ENCODE results near the gene TOMM40L.

TOMM40L gene

GRCh38 chr1:161225534-161226319 is at the start of gene TOMM40L:
Gene TOMM40L, plus strand, starts transcription at chr1:161226060. Its CDS starts 430 bp downstream, at chr1:161226490.
- DNase-seq (ENCODE audit: low read depth) = peak; percentile 99
- peak within 1 kb of the TSS; percentile 93 for H3K4me3 ChIP-seq (ENCODE audit: low read depth, low read length)
- TF ChIP-seq MYC (IDR thresholded peaks at IDR 0.05; ENCODE audit: low read depth, low read length) (peak; percentile 39), POLR2A (IDR thresholded peaks at IDR 0.05; ENCODE audit: extremely low read depth, insufficient read length) (peak; percentile 38), MAX (IDR thresholded peaks at IDR 0.05; ENCODE audit: low read depth, low read length) (peak; percentile 67)
- TF ChIP-seq, protein P1, sequence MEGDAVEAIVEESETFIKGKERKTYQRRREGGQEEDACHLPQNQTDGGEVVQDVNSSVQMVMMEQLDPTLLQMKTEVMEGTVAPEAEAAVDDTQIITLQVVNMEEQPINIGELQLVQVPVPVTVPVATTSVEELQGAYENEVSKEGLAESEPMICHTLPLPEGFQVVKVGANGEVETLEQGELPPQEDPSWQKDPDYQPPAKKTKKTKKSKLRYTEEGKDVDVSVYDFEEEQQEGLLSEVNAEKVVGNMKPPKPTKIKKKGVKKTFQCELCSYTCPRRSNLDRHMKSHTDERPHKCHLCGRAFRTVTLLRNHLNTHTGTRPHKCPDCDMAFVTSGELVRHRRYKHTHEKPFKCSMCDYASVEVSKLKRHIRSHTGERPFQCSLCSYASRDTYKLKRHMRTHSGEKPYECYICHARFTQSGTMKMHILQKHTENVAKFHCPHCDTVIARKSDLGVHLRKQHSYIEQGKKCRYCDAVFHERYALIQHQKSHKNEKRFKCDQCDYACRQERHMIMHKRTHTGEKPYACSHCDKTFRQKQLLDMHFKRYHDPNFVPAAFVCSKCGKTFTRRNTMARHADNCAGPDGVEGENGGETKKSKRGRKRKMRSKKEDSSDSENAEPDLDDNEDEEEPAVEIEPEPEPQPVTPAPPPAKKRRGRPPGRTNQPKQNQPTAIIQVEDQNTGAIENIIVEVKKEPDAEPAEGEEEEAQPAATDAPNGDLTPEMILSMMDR (IDR thresholded peaks at IDR 0.05; ENCODE audit: low read depth, low read length) = peak; percentile 61

DNA sequence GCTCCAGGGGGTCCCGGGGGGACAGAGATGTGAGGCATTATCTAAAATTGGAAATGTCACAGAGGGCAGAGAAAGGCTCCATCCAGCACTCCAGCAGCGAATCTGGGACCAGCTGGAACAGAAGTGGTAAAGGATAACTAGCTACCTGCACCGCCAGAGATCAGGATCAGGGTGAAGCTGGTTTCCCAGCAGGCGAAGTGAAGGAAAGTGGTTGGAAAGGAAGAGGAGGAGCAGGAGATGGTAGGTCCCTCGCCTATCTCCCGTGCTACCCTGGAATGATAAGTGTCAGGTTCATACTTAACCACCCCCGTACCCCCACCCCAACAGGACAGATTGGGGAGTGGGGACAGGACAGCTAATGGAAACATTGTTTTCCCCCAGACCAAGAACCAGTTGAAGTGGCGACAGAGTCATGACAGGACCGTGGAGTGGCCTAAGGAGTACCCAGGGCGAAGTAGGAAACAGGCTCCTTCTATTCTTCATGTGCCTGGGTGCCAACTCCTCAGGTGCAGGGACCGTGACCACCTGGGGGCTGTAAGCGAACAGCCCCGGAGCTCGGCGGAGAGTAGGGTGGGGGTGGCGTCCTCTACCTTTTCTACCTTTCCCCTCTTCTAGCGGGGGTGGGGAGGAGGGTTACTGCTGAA is 49.3 kb upstream of the TOMM40L start:
- no peak for TF ChIP-seq MAX (IDR thresholded peaks at IDR 0.05; ENCODE audit: low read depth, low read length)
- no peak for TF ChIP-seq POLR2A (IDR thresholded peaks at IDR 0.05; ENCODE audit: extremely low read depth, insufficient read length)
- TF ChIP-seq, protein P1 (IDR thresholded peaks at IDR 0.05; ENCODE audit: low read depth, low read length) = no peak
- TF ChIP-seq MYC (IDR thresholded peaks at IDR 0.05; ENCODE audit: low read depth, low read length) = no peak
- peak overlapping the region; percentile 94 for H3K4me3 ChIP-seq (ENCODE audit: low read depth, low read length)
- no peak for DNase-seq (ENCODE audit: low read depth)

DNA sequence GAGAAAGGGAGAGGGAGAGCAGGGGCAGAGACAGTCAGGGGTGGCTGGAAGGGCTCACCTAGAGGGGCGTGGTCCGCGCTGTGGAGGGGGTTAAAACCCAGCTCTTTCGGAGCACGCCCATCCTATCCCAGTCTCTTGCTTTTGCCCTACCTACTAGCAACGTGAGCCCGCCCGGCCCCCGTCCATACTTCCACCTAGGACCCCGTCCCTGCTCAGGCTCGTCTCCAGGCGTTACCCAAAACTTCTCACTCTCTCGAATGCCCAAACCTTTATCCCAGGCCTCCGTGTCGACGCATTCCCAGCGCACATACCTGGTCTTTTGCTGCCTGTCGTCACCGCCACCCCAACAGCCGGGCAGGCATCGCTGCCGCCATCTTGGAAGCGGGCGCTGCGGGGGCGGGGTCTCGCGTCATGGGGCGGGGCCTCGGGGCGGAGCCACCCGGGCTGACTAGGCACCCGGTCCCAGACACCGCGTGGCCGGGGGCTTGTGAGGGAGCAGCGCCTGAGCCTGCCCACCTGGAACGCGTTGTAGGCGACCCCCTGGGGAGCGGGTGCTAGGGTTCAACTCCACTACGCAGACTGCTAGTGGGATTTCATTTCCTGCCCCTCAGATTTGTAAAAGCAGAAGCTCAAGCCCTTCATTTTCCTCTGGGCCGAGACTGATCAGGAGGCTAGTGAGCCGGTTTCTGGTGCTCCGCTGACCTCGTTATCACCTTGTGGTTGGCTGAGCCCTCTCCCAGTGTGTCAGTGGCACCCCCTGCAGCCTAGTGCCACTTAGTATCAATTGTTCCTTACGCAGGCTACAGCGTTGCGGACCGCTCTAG is 48.5 kb upstream of the TOMM40L start, which contains the start of gene B4GALT3:
B4GALT3 (minus strand) TSS at position 396 of the 824 bp plus-strand sequence. CDS start 1,447 bp downstream, outside the sequence.
- peak; percentile 92 for DNase-seq (ENCODE audit: low read depth)
- H3K4me3 ChIP-seq (ENCODE audit: low read depth, low read length) = peak within 1 kb of the TSS; percentile 94
- TF ChIP-seq, protein P1 (IDR thresholded peaks at IDR 0.05; ENCODE audit: low read depth, low read length) = peak; percentile 12
- TF ChIP-seq POLR2A (IDR thresholded peaks at IDR 0.05; ENCODE audit: extremely low read depth, insufficient read length) (peak; percentile 93), MAX (IDR thresholded peaks at IDR 0.05; ENCODE audit: low read depth, low read length) (peak; percentile 82), MYC (IDR thresholded peaks at IDR 0.05; ENCODE audit: low read depth, low read length) (peak; percentile 93)

DNA sequence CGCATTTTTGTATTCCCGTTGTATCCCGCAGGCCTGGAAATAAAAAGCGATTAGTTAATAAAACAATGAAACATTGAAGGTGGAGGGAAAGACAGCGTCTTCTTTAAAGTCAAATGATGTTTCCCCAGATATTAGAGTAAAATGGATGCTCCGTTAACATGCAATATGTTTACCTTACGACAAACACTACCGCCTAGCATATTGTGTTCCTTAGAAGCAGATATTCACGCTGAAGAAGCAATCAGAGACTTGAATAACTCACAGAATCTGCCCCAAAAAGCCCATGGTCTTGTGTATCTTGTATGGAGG is 48.0 kb upstream of the TOMM40L start:
- DNase-seq (ENCODE audit: low read depth) = no peak
- peak overlapping the region; percentile 94 for H3K4me3 ChIP-seq (ENCODE audit: low read depth, low read length)
- TF ChIP-seq, protein P1 (IDR thresholded peaks at IDR 0.05; ENCODE audit: low read depth, low read length) = no peak
- TF ChIP-seq POLR2A (IDR thresholded peaks at IDR 0.05; ENCODE audit: extremely low read depth, insufficient read length) (no peak), MAX (IDR thresholded peaks at IDR 0.05; ENCODE audit: low read depth, low read length) (no peak), MYC (IDR thresholded peaks at IDR 0.05; ENCODE audit: low read depth, low read length) (no peak)

DNA sequence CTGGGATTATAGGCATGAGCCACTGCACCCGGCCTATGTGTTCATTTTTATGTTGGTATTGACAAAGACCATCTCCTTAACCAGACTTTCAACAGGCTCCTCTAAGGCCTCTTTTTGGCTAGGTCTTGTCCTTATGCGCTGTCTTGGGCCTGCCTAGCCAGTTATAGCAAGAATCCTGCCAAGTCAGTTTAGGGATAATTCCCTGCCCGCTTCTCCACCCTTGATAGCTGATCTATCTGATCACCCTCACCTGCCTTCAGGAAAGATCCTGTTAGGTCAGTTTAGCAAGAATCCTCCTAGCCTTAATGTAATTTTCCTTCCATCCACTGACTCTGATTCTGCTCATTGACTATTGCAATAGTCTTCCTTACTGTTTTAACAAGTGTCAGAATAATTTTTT is 46.2 kb upstream of the TOMM40L start:
- no peak overlapping the region for H3K4me3 ChIP-seq (ENCODE audit: low read depth, low read length)
- TF ChIP-seq MYC (IDR thresholded peaks at IDR 0.05; ENCODE audit: low read depth, low read length) (no peak), POLR2A (IDR thresholded peaks at IDR 0.05; ENCODE audit: extremely low read depth, insufficient read length) (no peak), MAX (IDR thresholded peaks at IDR 0.05; ENCODE audit: low read depth, low read length) (no peak)
- TF ChIP-seq, protein P1 (IDR thresholded peaks at IDR 0.05; ENCODE audit: low read depth, low read length) = no peak
- no peak for DNase-seq (ENCODE audit: low read depth)
